Thymus (tissue), 2 donors: ENCODE measurements around the gene OSBPL10. TPM values are rescaled to one million over a fixed set of nuclear protein-coding genes. Genes with fewer than 3 reads are reported as not detected.

Source experiments
- polyA plus RNA-seq: library from polyadenylated mRNA; stranded (reverse); fragments of 200-250 nt; gene quantifications from one replicate; pipeline ENCODE4 v1.2.3, GENCODE V29; 2013
- total RNA-seq: library from RNA; stranded (reverse); fragments of 120-200 nt; gene quantifications from one replicate; pipeline ENCODE4 v1.2.4, GENCODE V29; 2013
- donor health status: healthy.

Gene OSBPL10
- total and polyA plus RNA-seq, 2 donors = 1.4 to 2.1 TPM

Other genes starting within 250 kb of the OSBPL10 start
- gene ZNF860, start 488 bp upstream of the OSBPL10 start, total RNA-seq = 0.24 TPM
- 0.52 TPM for gene ZNF860, start 488 bp upstream of the OSBPL10 start, polyA plus RNA-seq
- gene GPD1L, start 125.4 kb upstream of the OSBPL10 start, total RNA-seq = 6.8 TPM
- 12.7 TPM for gene GPD1L, start 125.4 kb upstream of the OSBPL10 start, polyA plus RNA-seq